Keratinocyte (primary cell): ENCODE data around the gene SIK2. TPM values are rescaled to one million over a fixed set of nuclear protein-coding genes. Genes with fewer than 3 reads are reported as not detected.

Source experiments
- DNase-seq: peaks from one replicate; pipeline ENCODE4 v3.0.0-alpha.2; 2011; ENCODE audit warnings: low read depth, missing footprints, low spot score
- FAIRE-seq: peaks from 2 replicates; lab custom pipeline; 2011; peaks lifted over from hg19 to GRCh38; lab: Jason Lieb, UNC
- H2AFZ ChIP-seq: 2 replicates; pipeline ENCODE4 v1.6.0; 2012; ENCODE audit warnings: low read length, control low read depth, inconsistent platforms; ENCODE audit not compliant: control insufficient read depth
- H3K27ac ChIP-seq: 2 replicates; pipeline ENCODE4 v1.5.1; 2011; ENCODE audit warnings: low read length; ENCODE audit not compliant: control insufficient read depth, insufficient read depth
- H3K27me3 ChIP-seq: 3 replicates; pipeline ENCODE4 v1.6.0; 2011; ENCODE audit warnings: low read length; ENCODE audit not compliant: control insufficient read depth, insufficient read depth; ENCODE audit errors: extremely low read depth
- H3K36me3 ChIP-seq, 2 experiments: 2 replicates in 1 of 2; 3 replicates in 1 of 2; pipeline ENCODE4 v1.5.1; 2011; ENCODE audit warnings: low read length in 2 of 2, mild to moderate bottlenecking in 1 of 2; ENCODE audit not compliant: control insufficient read depth in 2 of 2, insufficient read depth in 2 of 2; ENCODE audit errors: extremely low read depth in 1 of 2
- H3K4me1 ChIP-seq: 3 replicates; pipeline ENCODE4 v1.5.1; 2011; ENCODE audit warnings: low read length; ENCODE audit not compliant: control insufficient read depth, insufficient read depth; ENCODE audit errors: extremely low read depth
- H3K4me2 ChIP-seq: 3 replicates; pipeline ENCODE4 v1.6.0; 2011; ENCODE audit warnings: low read depth, low read length; ENCODE audit not compliant: control insufficient read depth, insufficient read depth; ENCODE audit errors: extremely low read depth
- H3K4me3 ChIP-seq, 3 experiments: fragments of 200-600 bp in 1 of 3; sonication (generic) in 1 of 3; 2 replicates in 2 of 3; 3 replicates in 1 of 3; pipeline ENCODE4 v1.5.1; 2011 to 2016; ENCODE audit warnings: low read length in 3 of 3, mild to moderate bottlenecking in 3 of 3, control low read depth in 2 of 3, inconsistent platforms in 1 of 3, low read depth in 1 of 3, mixed read lengths in 1 of 3, mixed run types in 1 of 3, moderate library complexity in 1 of 3; ENCODE audit not compliant: control insufficient read depth in 2 of 3, insufficient read depth in 2 of 3; ENCODE audit errors: extremely low read depth in 1 of 3
- H3K79me2 ChIP-seq: 2 replicates; pipeline ENCODE4 v1.6.0; 2012; ENCODE audit warnings: low read length; ENCODE audit not compliant: control insufficient read depth, insufficient read depth
- H3K9ac ChIP-seq: 3 replicates; pipeline ENCODE4 v1.6.0; 2011; ENCODE audit warnings: low read length; ENCODE audit not compliant: control insufficient read depth, insufficient read depth; ENCODE audit errors: extremely low read depth
- H3K9me1 ChIP-seq: 3 replicates; pipeline ENCODE4 v1.6.0; 2011; ENCODE audit warnings: low read length; ENCODE audit not compliant: control insufficient read depth, insufficient read depth; ENCODE audit errors: extremely low read depth
- H3K9me3 ChIP-seq: 2 replicates; pipeline ENCODE4 v1.5.1; 2012; ENCODE audit warnings: low read depth, low read length; ENCODE audit not compliant: control insufficient read depth
- H4K20me1 ChIP-seq: 3 replicates; pipeline ENCODE4 v1.6.0; 2011; ENCODE audit warnings: low read length; ENCODE audit not compliant: control insufficient read depth, insufficient read depth; ENCODE audit errors: extremely low read depth
- EZH2 ChIP-seq: IDR thresholded peaks from one replicate; pipeline ENCODE4 v1.6.1; 2012; ENCODE audit warnings: inconsistent platforms, mild to moderate bottlenecking, low read length, moderate library complexity
- dilution Hi-C: fragments of 300-500 bp; cut with MboI; formaldehyde crosslinking; loops from one replicate; pipeline ENCODE4 v1.7.0; 2020; ENCODE audit warnings: low sequenced_read_pairs; ENCODE audit not compliant: extremely low pct_ligation_motif_present
- polyA plus RNA-seq, 5 experiments: library from polyadenylated mRNA; depleted of rRNA in 3 of 5; stranded (reverse) in 3 of 5; stranded (forward) in 1 of 5; unstranded in 1 of 5; fragments of >200 nt; gene quantifications; 1 replicate in 1 of 5; 2 replicates in 3 of 5; 3 replicates in 1 of 5; pipeline versions ENCODE4 v1.2.1 to v1.2.3, GENCODE V29; 2011 to 2012; ENCODE audit warnings: missing spikeins in 2 of 5, low read depth in 1 of 5, low replicate concordance in 1 of 5
- TF ChIP-seq, protein P1 (sequence below), 3 experiments: IDR thresholded peaks in 1 of 3; conservative IDR thresholded peaks in 1 of 3; optimal IDR thresholded peaks in 1 of 3; 2 replicates in 2 of 3; 3 replicates in 1 of 3; pipeline versions ENCODE3 to v1.5.1; 2011; ENCODE audit warnings: low read length in 3 of 3, mild to moderate bottlenecking in 3 of 3, moderate library complexity in 2 of 3, control low read depth in 1 of 3, inconsistent platforms in 1 of 3; ENCODE audit not compliant: insufficient read depth in 2 of 3; ENCODE audit errors: extremely low read depth in 1 of 3

SIK2 gene
- polyA plus RNA-seq, 1 donor (not counting 4 experiments of a cell fraction or from before 2014, with no cell fraction given), result 10.0 TPM

DNA sequence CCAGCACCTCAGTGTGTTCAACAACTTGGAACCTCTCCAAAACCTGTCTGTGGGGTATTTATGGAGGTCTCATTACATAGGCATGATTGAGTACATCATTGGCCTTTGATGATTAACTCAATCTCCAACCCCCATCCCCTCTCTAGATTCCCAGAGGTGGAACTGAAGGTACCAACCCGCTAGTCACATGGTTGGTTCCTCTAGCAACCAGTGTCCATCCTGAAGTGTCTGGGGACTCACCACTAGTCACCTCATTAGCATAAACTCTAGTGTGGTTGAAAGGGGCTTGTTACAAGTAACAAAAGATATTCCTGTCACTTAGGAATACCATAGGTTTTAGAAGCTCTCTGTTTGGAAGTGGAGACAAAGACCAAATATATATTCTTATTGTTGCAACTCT is 40.3 kb downstream of the SIK2 start:
- Histone ChIP-seq H3K4me3 (no peak overlapping the region), H3K27me3 (no peaks in the 10 kb centered on the region), H3K27ac (no peak overlapping the region), H4K20me1 (no peaks in the 10 kb centered on the region), H2AFZ (no peak overlapping the region), H3K4me2 (no peak overlapping the region), H3K9me1 (no peaks in the 10 kb centered on the region), H3K36me3 (peaks cover 2 to 4% of the 10 kb centered on the region in 2 experiments), H3K9ac (no peak overlapping the region), H3K79me2 (peaks cover 14% of the 10 kb centered on the region), H3K9me3 (no peaks in the 10 kb centered on the region), H3K4me1 (peaks cover 16% of the 10 kb centered on the region)
- dilution Hi-C loops, result no loop called here
- FAIRE-seq, result no peak
- DNase-seq, result no peak
- TF ChIP-seq, protein P1, sequence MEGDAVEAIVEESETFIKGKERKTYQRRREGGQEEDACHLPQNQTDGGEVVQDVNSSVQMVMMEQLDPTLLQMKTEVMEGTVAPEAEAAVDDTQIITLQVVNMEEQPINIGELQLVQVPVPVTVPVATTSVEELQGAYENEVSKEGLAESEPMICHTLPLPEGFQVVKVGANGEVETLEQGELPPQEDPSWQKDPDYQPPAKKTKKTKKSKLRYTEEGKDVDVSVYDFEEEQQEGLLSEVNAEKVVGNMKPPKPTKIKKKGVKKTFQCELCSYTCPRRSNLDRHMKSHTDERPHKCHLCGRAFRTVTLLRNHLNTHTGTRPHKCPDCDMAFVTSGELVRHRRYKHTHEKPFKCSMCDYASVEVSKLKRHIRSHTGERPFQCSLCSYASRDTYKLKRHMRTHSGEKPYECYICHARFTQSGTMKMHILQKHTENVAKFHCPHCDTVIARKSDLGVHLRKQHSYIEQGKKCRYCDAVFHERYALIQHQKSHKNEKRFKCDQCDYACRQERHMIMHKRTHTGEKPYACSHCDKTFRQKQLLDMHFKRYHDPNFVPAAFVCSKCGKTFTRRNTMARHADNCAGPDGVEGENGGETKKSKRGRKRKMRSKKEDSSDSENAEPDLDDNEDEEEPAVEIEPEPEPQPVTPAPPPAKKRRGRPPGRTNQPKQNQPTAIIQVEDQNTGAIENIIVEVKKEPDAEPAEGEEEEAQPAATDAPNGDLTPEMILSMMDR (optimal IDR thresholded peaks at IDR 0.05 in 1 of 3, IDR thresholded peaks at IDR 0.05 in 1 of 3, conservative IDR thresholded peaks at IDR 0.05 in 1 of 3; ENCODE audit: extremely low read depth in 1 of 3, insufficient read depth in 2 of 3, low read length in 3 of 3), result no peak
- TF ChIP-seq EZH2, result no peak

DNA sequence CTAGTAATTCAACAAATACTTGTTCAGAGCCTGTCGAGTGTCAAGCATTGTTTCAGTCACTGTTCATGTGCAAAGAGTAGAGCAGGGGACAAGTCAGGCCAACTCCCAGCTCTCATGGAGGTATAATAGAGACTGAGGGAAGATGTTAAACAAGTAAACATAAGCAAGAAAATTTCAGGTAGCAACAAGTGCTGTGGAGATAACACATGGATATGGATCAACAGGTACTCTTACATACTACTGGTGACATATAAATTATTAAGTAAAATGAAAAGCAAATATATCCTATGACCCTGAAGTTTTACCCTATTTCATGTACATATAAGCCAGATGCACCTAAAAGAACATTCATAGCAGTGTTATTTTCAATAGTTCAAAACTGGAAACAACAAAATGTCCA is 42.7 kb downstream of the SIK2 start:
- peaks cover 9% of the 10 kb centered on the region for H3K79me2 ChIP-seq
- no peak overlapping the region for H3K4me3 ChIP-seq
- H3K4me2 ChIP-seq, result no peak overlapping the region
- DNase-seq (no peak), FAIRE-seq (no peak)
- H3K27me3 ChIP-seq, result no peaks in the 10 kb centered on the region
- TF ChIP-seq, protein P1 (optimal IDR thresholded peaks at IDR 0.05 in 1 of 3, IDR thresholded peaks at IDR 0.05 in 1 of 3, conservative IDR thresholded peaks at IDR 0.05 in 1 of 3; ENCODE audit: extremely low read depth in 1 of 3, insufficient read depth in 2 of 3, low read length in 3 of 3), result no peak
- no peak for TF ChIP-seq EZH2
- H3K27ac ChIP-seq, result no peak overlapping the region
- H3K9me1 ChIP-seq, result no peaks in the 10 kb centered on the region
- peaks cover 5% of the 10 kb centered on the region for H3K4me1 ChIP-seq
- no peak overlapping the region for H3K9ac ChIP-seq
- no peaks in the 10 kb centered on the region for H3K9me3 ChIP-seq
- no peak overlapping the region for H2AFZ ChIP-seq
- dilution Hi-C loops, result no loop called here
- H4K20me1 ChIP-seq, result no peaks in the 10 kb centered on the region
- H3K36me3 ChIP-seq, result peaks cover 2 to 4% of the 10 kb centered on the region in 2 experiments
